Loucy (cell line): ENCODE results near the gene ADM.

Experiments used
- H2AFZ ChIP-seq: fragments of 200-600 bp; sonication (generic); 2 replicates; pipeline ENCODE4 v1.6.0; 2016; ENCODE audit warnings: antibody characterized with exemption, mild to moderate bottlenecking, low read length, moderate library complexity
- H3F3A ChIP-seq: fragments of 200-600 bp; 2 replicates; pipeline ENCODE4 v1.6.0; 2016; ENCODE audit warnings: antibody characterized with exemption, low read depth, mild to moderate bottlenecking
- H3K27me3 ChIP-seq: fragments of 200-600 bp; sonication (generic); 2 replicates; pipeline ENCODE4 v1.6.1; 2014; ENCODE audit warnings: low read length, mild to moderate bottlenecking; ENCODE audit not compliant: insufficient read depth, poor library complexity, severe bottlenecking
- H3K36me3 ChIP-seq: fragments of 200-600 bp; sonication (generic); 2 replicates; pipeline ENCODE4 v1.6.1; 2016; ENCODE audit warnings: low read length; ENCODE audit not compliant: insufficient read depth
- H3K4me1 ChIP-seq: fragments of 200-600 bp; sonication (generic); 2 replicates; pipeline ENCODE4 v1.5.1; 2014; ENCODE audit warnings: low read length, mild to moderate bottlenecking; ENCODE audit not compliant: insufficient read depth, poor library complexity, severe bottlenecking
- H3K4me2 ChIP-seq: fragments of 200-600 bp; sonication (generic); 2 replicates; pipeline ENCODE4 v1.6.0; 2014; ENCODE audit warnings: antibody characterized with exemption, low read length, low read depth, mild to moderate bottlenecking; ENCODE audit not compliant: poor library complexity, severe bottlenecking
- H3K4me3 ChIP-seq: fragments of 200-600 bp; sonication (generic); 2 replicates; pipeline ENCODE4 v1.5.1; 2014; ENCODE audit warnings: low read length, mild to moderate bottlenecking, mixed read lengths; ENCODE audit not compliant: poor library complexity, severe bottlenecking
- H3K79me2 ChIP-seq: fragments of 200-600 bp; sonication (generic); 2 replicates; pipeline ENCODE4 v1.6.1; 2014; ENCODE audit warnings: low read length; ENCODE audit not compliant: insufficient read depth
- H3K9ac ChIP-seq: fragments of 200-600 bp; sonication (generic); 2 replicates; pipeline ENCODE4 v1.6.0; 2014; ENCODE audit warnings: mild to moderate bottlenecking, low read depth, low read length, moderate library complexity; ENCODE audit not compliant: poor library complexity, severe bottlenecking
- H3K9me2 ChIP-seq: fragments of 200-600 bp; sonication (generic); replicated peaks from 2 replicates; pipeline ENCODE4 v1.6.1; 2016; ENCODE audit warnings: low read depth, low read length, mixed read lengths
- H3K9me3 ChIP-seq: fragments of 200-600 bp; sonication (generic); 2 replicates; pipeline ENCODE4 v1.6.1; 2014; ENCODE audit warnings: mild to moderate bottlenecking, antibody characterized with exemption, low read length, low read depth; ENCODE audit not compliant: insufficient read depth
- H4K20me1 ChIP-seq: fragments of 200-600 bp; sonication (generic); 2 replicates; pipeline ENCODE4 v1.6.0; 2014; ENCODE audit warnings: antibody characterized with exemption, low read length, mild to moderate bottlenecking; ENCODE audit not compliant: insufficient read depth, poor library complexity, severe bottlenecking
- CTCF ChIP-seq: fragments of 200-600 bp; sonication (generic); conservative IDR thresholded peaks from 2 replicates; pipeline ENCODE4 v1.5.1; 2014; ENCODE audit warnings: mild to moderate bottlenecking, antibody characterized with exemption, low read length
- EZH2phosphoT487 ChIP-seq: fragments of 200-600 bp; IDR thresholded peaks from 2 replicates; pipeline ENCODE4 v1.6.1; 2018; ENCODE audit warnings: antibody characterized with exemption, mild to moderate bottlenecking, moderate library complexity, borderline replicate concordance

Gene ADM

GRCh38 chr11:10304495-10305261 lies at the start of gene ADM:
Gene ADM, plus strand, starts transcription at chr11:10305073. Its CDS starts 628 bp downstream, at chr11:10305701.
- no peaks in the 10 kb centered on the region for H4K20me1 ChIP-seq
- peak within 1 kb of the TSS; percentile 94 for H2AFZ ChIP-seq
- peak within 1 kb of the TSS; percentile 57 for H3K9ac ChIP-seq

GRCh38 chr11:10255388-10256125 lies 49.3 kb upstream of the ADM start:
- Histone ChIP-seq H3K4me3 (no peak overlapping the region), H3K27me3 (no peaks in the 10 kb centered on the region), H3K9me2 (no peaks in the 10 kb centered on the region), H2AFZ (no peak overlapping the region), H3K4me2 (no peak overlapping the region), H3K9me3 (no peaks in the 10 kb centered on the region), H3K79me2 (no peaks in the 10 kb centered on the region), H3K9ac (no peak overlapping the region), H3F3A (no peaks in the 10 kb centered on the region), H4K20me1 (peaks cover 4% of the 10 kb centered on the region), H3K4me1 (no peaks in the 10 kb centered on the region), H3K36me3 (no peaks in the 10 kb centered on the region)
- TF ChIP-seq CTCF: no peak
- no peak for TF ChIP-seq EZH2phosphoT487

More at GRCh38 chr11:10304495-10305261, at the start of gene ADM:
- Histone ChIP-seq H3K27me3 (peaks cover 59% of the 10 kb centered on the region), H3K4me1 (peaks cover 41% of the 10 kb centered on the region), H3K36me3 (no peaks in the 10 kb centered on the region), H3K79me2 (peaks cover 37% of the 10 kb centered on the region; the same call in 1 of the 2 replicates), H3F3A (0 out of 2 replicates have a peak, but pooled peaks cover 6% of the 10 kb centered on the region), H3K9me3 (no peaks in the 10 kb centered on the region), H3K4me2 (peak within 1 kb of the TSS; percentile 93), H3K4me3 (peak within 1 kb of the TSS; percentile 83), H3K9me2 (no peaks in the 10 kb centered on the region)
- TF ChIP-seq EZH2phosphoT487: no peak
- peak; percentile 64 for TF ChIP-seq CTCF

GRCh38 chr11:10257478-10257877 lies 47.4 kb upstream of the ADM start:
- Histone ChIP-seq H3K27me3 (no peaks in the 10 kb centered on the region), H3K79me2 (no peaks in the 10 kb centered on the region), H3F3A (no peaks in the 10 kb centered on the region)

More at GRCh38 chr11:10257478-10257877, 47.4 kb upstream of the ADM start:
- Histone ChIP-seq H3K9ac (no peak overlapping the region), H4K20me1 (peaks cover 4% of the 10 kb centered on the region), H3K4me1 (no peaks in the 10 kb centered on the region), H3K9me2 (no peaks in the 10 kb centered on the region), H3K4me2 (no peak overlapping the region), H3K4me3 (no peak overlapping the region), H2AFZ (no peak overlapping the region), H3K9me3 (no peaks in the 10 kb centered on the region), H3K36me3 (no peaks in the 10 kb centered on the region)
- no peak for TF ChIP-seq CTCF
- no peak for TF ChIP-seq EZH2phosphoT487
